Caco-2 (cell line): ENCODE measurements around the gene GRM1. TPM values are rescaled to one million over a fixed set of nuclear protein-coding genes. Genes with fewer than 3 reads are reported as not detected.

Source experiments
- BruUV-seq: library from RNA; stranded (reverse); fragments of 400-500 nt; replicated peaks from 2 replicates; lab custom pipeline; 2021; lab: Mats Ljungman, UMichigan
- CTCF ChIA-PET: fragments of 300-600 bp; sonication (Branson Sonifier 250); formaldehyde crosslinking; loops from one replicate; lab custom pipeline; 2022; ENCODE audit warnings: antibody characterized with exemption; lab: Charles Lee
- POLR2A ChIA-PET: fragments of 300-600 bp; sonication (Branson Sonifier 250); formaldehyde crosslinking; loops from one replicate; lab custom pipeline; 2022; ENCODE audit warnings: antibody characterized with exemption; lab: Charles Lee
- DNase-seq, 2 experiments: peaks; one replicate each; pipeline versions ENCODE4 v3.0.0 to v3.0.0-alpha.2; 2020 to 2022
- H3K27me3 ChIP-seq: replicated peaks from 2 replicates; pipeline ENCODE4 v1.6.0; 2011; ENCODE audit warnings: low read length; ENCODE audit not compliant: control insufficient read depth, insufficient read depth
- H3K36me3 ChIP-seq: 2 replicates; pipeline ENCODE4 v1.5.1; 2011; ENCODE audit warnings: low read length; ENCODE audit not compliant: control insufficient read depth, insufficient read depth
- H3K4me1 ChIP-seq: fragments of 250-450 bp; sonication (Bioruptor Pico); 2 replicates; pipeline ENCODE4 v1.5.1; 2020; ENCODE audit warnings: mild to moderate bottlenecking
- H3K4me3 ChIP-seq: 2 replicates; pipeline ENCODE4 v1.5.1; 2011; ENCODE audit warnings: low read depth, mild to moderate bottlenecking, control low read depth, low read length
- H3K9me3 ChIP-seq: fragments of 250-450 bp; sonication (Bioruptor Pico); 2 replicates; pipeline ENCODE4 v1.5.1; 2020; ENCODE audit warnings: mild to moderate bottlenecking, moderate library complexity
- H3K27ac Mint-ChIP-seq: one replicate; pipeline ENCODE4 v1.8.0; 2022; ENCODE audit warnings: mixed read lengths; ENCODE audit not compliant: unreplicated experiment
- H3K27me3 Mint-ChIP-seq: one replicate; pipeline ENCODE4 v1.8.0; 2022; ENCODE audit warnings: mixed read lengths; ENCODE audit not compliant: insufficient read depth, unreplicated experiment
- H3K36me3 Mint-ChIP-seq: one replicate; pipeline ENCODE4 v1.8.0; 2022; ENCODE audit warnings: mild to moderate bottlenecking, mixed read lengths; ENCODE audit not compliant: insufficient read depth, unreplicated experiment
- H3K4me1 Mint-ChIP-seq: one replicate; pipeline ENCODE4 v1.8.0; 2022; ENCODE audit warnings: low read depth, mixed read lengths; ENCODE audit not compliant: unreplicated experiment
- H3K4me3 Mint-ChIP-seq: one replicate; pipeline ENCODE4 v1.8.0; 2022; ENCODE audit warnings: mild to moderate bottlenecking, moderate library complexity, mixed read lengths; ENCODE audit not compliant: unreplicated experiment
- H3K9me3 Mint-ChIP-seq: one replicate; pipeline ENCODE4 v1.8.0; 2022; ENCODE audit warnings: mixed read lengths; ENCODE audit not compliant: unreplicated experiment
- intact Hi-C: fragments of 100-400 bp; cut with micrococcal nuclease; formaldehyde crosslinking; loops from one replicate; pipeline ENCODE4 v1.10.0; 2022; ENCODE audit not compliant: unreplicated experiment
- total RNA-seq: library from RNA; stranded (reverse); gene quantifications from 2 replicates; pipeline ENCODE4 v1.2.3, GENCODE V29; 2022
- TF ChIP-seq, protein P1 (sequence below), 2 experiments: fragments of 200-600 bp in 1 of 2; IDR thresholded peaks; 1 replicate in 1 of 2; 2 replicates in 1 of 2; pipeline versions ENCODE4 v1.5.1 to v1.8.0; 2011 to 2022; ENCODE audit warnings: antibody characterized with exemption in 1 of 2, control low read depth in 1 of 2, inconsistent platforms in 1 of 2, low read depth in 1 of 2, low read length in 1 of 2, mild to moderate bottlenecking in 1 of 2, moderate library complexity in 1 of 2; ENCODE audit not compliant: insufficient read depth in 1 of 2, severe bottlenecking in 1 of 2, unreplicated experiment in 1 of 2

The GRM1 gene
- total RNA-seq, 1 experiment from 2014 or later: not detected

- TF ChIP-seq, protein P1, sequence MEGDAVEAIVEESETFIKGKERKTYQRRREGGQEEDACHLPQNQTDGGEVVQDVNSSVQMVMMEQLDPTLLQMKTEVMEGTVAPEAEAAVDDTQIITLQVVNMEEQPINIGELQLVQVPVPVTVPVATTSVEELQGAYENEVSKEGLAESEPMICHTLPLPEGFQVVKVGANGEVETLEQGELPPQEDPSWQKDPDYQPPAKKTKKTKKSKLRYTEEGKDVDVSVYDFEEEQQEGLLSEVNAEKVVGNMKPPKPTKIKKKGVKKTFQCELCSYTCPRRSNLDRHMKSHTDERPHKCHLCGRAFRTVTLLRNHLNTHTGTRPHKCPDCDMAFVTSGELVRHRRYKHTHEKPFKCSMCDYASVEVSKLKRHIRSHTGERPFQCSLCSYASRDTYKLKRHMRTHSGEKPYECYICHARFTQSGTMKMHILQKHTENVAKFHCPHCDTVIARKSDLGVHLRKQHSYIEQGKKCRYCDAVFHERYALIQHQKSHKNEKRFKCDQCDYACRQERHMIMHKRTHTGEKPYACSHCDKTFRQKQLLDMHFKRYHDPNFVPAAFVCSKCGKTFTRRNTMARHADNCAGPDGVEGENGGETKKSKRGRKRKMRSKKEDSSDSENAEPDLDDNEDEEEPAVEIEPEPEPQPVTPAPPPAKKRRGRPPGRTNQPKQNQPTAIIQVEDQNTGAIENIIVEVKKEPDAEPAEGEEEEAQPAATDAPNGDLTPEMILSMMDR (IDR thresholded peaks at IDR 0.05; ENCODE audit: insufficient read depth in 1 of 2, low read depth in 1 of 2, low read length in 1 of 2, severe bottlenecking in 1 of 2, unreplicated experiment in 1 of 2): no peak
- ChIA-PET POLR2A (no interaction called here), CTCF (no interaction called here)
- Histone ChIP-seq H3K9me3 (no peaks in the 10 kb centered on the region), H3K27me3 (no peaks in the 10 kb centered on the region), H3K4me3 (no peak overlapping the region), H3K4me1 (no peaks in the 10 kb centered on the region), H3K36me3 (no peaks in the 10 kb centered on the region)
- intact Hi-C loops: no loop called here
- no peak overlapping the region for H3K4me3 Mint-ChIP-seq
- BruUV-seq: no TSS peak
- peaks cover 6% of the 10 kb centered on the region for H3K27me3 Mint-ChIP-seq
- H3K4me1 Mint-ChIP-seq: no peaks in the 10 kb centered on the region
- H3K36me3 Mint-ChIP-seq: no peaks in the 10 kb centered on the region
- H3K27ac Mint-ChIP-seq: no peak overlapping the region
- no peak for DNase-seq
- H3K9me3 Mint-ChIP-seq: no peaks in the 10 kb centered on the region
Observed at GRCh38 chr6:146470091-146470770, 441.4 kb downstream of the GRM1 start.

DNA sequence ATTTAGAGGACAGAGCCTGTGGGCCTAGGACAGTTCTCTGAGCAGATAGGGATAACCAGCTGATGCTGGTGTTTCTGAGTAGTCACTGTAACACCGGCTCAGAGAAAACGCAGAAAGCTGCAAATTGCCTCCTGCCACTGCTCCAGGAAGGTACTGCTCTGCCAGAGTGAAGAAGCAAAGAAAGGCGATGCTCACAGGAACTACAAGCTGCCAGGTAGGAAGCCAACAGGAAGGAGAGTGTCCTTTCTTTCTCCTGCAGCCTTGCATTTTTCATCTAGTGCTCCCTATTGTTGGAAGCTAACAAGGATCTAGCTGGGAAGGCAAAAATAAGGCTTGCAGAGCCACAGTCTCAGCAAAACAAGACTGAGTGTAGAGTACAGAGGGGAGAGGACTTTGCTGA, 444.1 kb downstream of the GRM1 start:
- no peaks in the 10 kb centered on the region for H3K36me3 Mint-ChIP-seq
- no peaks in the 10 kb centered on the region for H3K36me3 ChIP-seq
- no peak for DNase-seq
- no peaks in the 10 kb centered on the region for H3K9me3 Mint-ChIP-seq
- H3K4me3 ChIP-seq: no peak overlapping the region
- no peaks in the 10 kb centered on the region for H3K27me3 ChIP-seq
- H3K4me1 Mint-ChIP-seq: no peaks in the 10 kb centered on the region
- BruUV-seq: no TSS peak
- POLR2A ChIA-PET: no interaction called here
- CTCF ChIA-PET: no interaction called here
- H3K4me1 ChIP-seq: no peaks in the 10 kb centered on the region
- H3K27me3 Mint-ChIP-seq: peaks cover 6% of the 10 kb centered on the region
- intact Hi-C loops: no loop called here
- H3K27ac Mint-ChIP-seq: no peak overlapping the region
- H3K9me3 ChIP-seq: no peaks in the 10 kb centered on the region
- TF ChIP-seq, protein P1 (IDR thresholded peaks at IDR 0.05; ENCODE audit: insufficient read depth in 1 of 2, low read depth in 1 of 2, low read length in 1 of 2, severe bottlenecking in 1 of 2, unreplicated experiment in 1 of 2): no peak
- no peak overlapping the region for H3K4me3 Mint-ChIP-seq

GRCh38 chr6:146481527-146481926, 452.7 kb downstream of the GRM1 start:
- no peaks in the 10 kb centered on the region for H3K9me3 Mint-ChIP-seq
- no peak overlapping the region for H3K27ac Mint-ChIP-seq
- ChIA-PET CTCF (no interaction called here), POLR2A (no interaction called here)
- intact Hi-C loops: no loop called here
- no peak overlapping the region for H3K4me3 Mint-ChIP-seq
- Histone ChIP-seq H3K27me3 (no peaks in the 10 kb centered on the region), H3K9me3 (no peaks in the 10 kb centered on the region), H3K4me3 (no peak overlapping the region), H3K36me3 (no peaks in the 10 kb centered on the region), H3K4me1 (no peaks in the 10 kb centered on the region)
- no peaks in the 10 kb centered on the region for H3K4me1 Mint-ChIP-seq
- no peak for DNase-seq
- TF ChIP-seq, protein P1 (IDR thresholded peaks at IDR 0.05; ENCODE audit: insufficient read depth in 1 of 2, low read depth in 1 of 2, low read length in 1 of 2, severe bottlenecking in 1 of 2, unreplicated experiment in 1 of 2): no peak
- no TSS peak for BruUV-seq
- H3K27me3 Mint-ChIP-seq: peaks cover 7% of the 10 kb centered on the region
- no peaks in the 10 kb centered on the region for H3K36me3 Mint-ChIP-seq
